ENCODE results near the gene MSH3.
"Not testable (repeated sequence)": the region's sequence is repeated elsewhere in the genome, so short reads cannot be mapped to it uniquely, and the experiment has no call there.

The MSH3 gene

DNA sequence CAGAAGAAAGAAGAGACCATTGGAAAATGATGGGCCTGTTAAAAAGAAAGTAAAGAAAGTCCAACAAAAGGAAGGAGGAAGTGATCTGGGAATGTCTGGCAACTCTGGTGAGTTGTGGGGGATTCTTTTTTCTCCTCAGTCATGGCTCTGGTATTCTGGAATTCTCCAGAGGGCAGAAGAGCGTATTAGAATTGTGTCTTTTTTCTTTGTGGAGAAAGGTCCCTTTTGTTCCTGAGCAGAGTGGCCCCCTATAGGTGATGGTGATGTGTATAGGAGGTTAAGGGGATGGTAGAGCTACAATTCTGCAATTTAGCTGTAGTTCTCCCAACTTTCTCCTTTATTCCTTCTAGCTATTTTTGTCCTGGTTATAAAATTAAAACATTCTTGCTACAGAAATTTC is 2.0 kb downstream of the MSH3 start:
- DNase-seq (ENCODE audit: low spot score): no peak

DNA sequence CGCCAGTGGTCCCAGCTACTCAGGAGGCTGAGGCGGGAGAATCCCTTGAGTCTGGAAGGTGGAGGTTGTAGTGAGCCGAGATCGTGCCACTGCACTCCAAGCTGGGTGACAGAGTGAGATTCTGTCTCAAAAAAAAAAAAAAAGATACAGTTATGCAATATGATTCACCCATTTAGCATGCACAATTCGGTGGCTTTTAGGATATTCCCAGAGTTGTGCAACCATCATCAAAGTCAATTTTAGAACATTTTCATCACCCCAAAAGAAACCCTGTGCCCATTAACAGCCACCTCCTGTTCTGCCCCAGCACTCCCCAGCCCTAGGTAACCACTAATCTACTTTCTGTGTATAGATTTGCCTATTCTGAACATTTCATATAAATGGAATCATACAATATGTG is 4.7 kb downstream of the MSH3 start:
- DNase-seq (ENCODE audit: low spot score): no peak

DNA sequence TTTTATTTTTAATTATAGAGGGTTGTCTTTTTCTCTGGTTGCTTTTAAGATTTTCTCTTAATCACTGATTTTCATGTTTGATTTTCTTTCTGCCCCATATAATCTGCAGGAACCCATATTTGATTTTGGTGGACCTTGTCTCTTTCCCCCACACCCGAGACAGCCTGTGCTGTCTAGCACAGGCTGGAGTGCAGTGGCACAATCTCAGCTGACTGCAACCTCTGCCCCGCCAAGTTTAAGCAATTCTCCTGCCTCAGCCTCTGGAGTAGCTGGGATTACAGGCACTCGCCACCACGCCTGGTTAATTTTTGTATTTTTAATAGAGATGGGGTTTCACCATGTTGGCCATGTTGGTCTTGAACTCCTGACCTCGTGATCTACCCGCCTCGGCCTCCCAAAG is 6.2 kb downstream of the MSH3 start:
- DNase-seq (ENCODE audit: low spot score): not testable (repeated sequence)

DNA sequence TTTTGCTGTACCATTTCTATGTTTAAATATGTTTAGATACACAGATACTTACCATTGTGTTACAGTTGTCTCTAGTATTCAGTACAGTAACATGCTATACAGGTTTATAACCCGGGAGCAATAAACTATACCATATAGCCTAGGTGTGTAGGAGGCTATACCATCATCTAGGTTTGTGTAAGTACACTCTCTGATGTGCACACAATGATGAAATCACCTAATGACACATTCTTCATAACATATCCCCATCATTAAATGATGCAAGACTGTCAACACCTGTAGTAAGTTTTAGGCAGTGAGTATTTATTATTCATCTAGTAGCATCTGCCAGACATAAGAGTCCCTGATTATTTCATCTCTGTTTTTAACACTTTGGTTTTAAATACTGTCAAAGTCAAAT is 7.7 kb downstream of the MSH3 start:
- no peak for DNase-seq (ENCODE audit: low spot score)

GRCh38 chr5:80665057-80665456 is 10.6 kb downstream of the MSH3 start:
- no peak for DNase-seq (ENCODE audit: low spot score)

GRCh38 chr5:80667384-80667783 is 12.9 kb downstream of the MSH3 start:
- DNase-seq (ENCODE audit: low spot score): no peak

DNA sequence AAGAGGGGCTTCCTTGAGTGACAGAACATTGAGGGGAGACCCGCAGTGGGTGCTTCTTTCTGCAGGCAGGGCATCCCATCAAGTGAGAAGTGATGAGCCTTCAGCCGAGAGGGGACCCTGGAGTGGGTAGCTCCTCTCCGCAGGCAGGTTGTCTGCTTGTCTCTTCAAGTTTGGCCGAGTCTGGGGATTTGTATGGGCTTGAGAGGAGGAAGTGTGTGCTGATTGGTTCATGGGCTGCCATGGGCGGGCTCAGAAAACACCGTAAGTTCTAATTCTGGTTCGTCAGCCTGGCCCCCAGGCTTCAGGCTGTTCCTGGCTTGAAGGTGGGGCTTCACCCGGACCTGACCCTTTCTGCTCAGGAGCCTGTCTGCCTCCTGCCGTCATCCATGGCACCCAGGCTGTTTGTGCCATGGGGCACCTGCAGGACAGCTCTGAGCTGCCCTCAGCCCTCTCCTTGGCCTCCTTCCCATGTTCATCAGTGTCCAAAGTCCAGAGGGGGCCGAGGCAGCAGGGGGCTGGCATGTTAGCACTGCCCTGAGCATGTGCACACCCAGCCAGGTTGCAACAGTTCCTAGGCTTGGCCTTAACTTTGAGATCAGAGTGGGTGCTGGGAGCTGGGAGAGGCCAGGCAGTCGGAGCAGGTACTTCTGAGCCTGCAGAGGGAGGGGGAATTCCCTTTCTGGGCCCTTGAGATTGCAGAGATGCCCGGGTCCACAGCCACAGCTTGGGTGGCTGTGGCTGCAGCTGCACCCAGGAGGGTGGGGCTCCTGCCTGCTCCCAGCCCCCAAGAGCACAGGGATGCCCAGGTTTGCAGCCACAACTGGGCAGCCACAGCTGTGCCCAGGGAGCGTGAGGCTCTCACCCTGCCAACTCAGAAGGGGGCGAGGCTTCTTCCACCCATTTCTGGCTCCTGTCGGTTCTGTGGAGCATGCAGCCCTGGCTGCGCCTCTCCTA is 13.8 kb downstream of the MSH3 start:
- DNase-seq (ENCODE audit: low spot score): no peak

DNA sequence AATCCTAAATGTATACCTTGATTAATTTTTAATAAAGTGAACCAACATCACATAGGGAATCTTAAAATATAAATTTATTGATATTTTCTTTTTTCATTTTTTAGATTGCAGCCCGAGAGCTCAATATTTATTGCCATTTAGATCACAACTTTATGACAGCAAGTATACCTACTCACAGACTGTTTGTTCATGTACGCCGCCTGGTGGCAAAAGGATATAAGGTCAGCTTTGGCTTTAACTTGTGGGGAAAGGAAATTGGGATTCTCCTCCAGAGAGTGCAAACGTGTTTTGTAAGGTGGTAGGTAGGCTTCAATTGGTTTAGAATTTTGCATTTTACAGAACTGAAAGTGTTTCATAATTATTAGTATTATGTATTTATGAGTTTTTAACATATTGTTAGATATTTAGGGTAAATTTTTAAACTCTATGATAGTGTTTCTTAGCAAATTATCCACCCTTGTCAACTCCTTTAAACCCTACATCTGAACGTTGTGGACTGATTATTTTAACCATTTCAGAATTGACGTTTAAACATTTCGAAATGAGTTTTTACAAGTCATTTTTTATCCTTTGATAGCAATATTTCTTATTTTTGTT is 17.8 kb downstream of the MSH3 start:
- peak; percentile 61 for DNase-seq (ENCODE audit: low spot score)

DNA sequence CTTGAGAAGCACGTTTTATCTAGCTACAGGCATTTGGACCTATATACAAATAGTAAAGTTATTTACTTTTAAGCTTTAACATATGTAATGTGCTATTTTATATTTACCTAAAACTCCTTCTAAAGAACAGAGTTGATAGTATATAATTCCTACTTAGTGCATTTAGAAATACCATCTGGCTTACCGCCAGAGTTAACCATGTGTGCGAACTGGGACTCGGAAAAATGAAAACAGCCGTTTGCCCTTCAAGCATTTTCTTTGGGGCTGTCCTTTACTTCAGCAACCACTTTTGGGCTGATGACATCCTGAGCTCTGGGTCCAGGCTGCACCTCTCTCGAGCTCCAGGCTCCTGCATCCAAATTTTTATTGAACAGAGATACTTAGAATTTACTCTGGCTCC is 22.3 kb downstream of the MSH3 start:
- DNase-seq (ENCODE audit: low spot score): no peak

- no peak for DNase-seq (ENCODE audit: low spot score)
These were observed 32.3 kb downstream of the MSH3 start for GRCh38 chr5:80686757-80687156.

GRCh38 chr5:80688648-80689420 is 34.4 kb downstream of the MSH3 start:
- DNase-seq (ENCODE audit: low spot score): no peak

- no peak for DNase-seq (ENCODE audit: low spot score)
These were observed 35.2 kb downstream of the MSH3 start for GRCh38 chr5:80689627-80690026.

DNA sequence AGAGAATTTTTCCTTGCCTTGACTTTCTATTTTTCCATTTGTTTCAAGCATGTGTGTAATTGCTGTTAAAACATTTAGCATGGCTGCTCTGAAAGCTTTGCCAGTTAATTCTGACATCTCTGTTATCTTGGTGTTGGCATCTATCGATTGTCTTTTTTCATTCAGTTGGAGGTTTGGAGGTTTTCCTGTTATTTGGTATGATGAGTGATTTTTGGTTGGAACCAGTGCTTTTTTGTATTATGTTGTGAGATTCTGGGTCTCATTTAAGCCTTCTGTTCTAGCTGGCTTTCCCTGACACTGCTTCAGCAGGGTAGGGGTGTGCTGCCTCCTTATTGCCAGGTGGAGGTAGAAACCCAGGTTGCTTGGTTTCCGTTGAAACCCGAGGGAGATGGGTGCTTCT is 41.2 kb downstream of the MSH3 start:
- no peak for DNase-seq (ENCODE audit: low spot score)

DNA sequence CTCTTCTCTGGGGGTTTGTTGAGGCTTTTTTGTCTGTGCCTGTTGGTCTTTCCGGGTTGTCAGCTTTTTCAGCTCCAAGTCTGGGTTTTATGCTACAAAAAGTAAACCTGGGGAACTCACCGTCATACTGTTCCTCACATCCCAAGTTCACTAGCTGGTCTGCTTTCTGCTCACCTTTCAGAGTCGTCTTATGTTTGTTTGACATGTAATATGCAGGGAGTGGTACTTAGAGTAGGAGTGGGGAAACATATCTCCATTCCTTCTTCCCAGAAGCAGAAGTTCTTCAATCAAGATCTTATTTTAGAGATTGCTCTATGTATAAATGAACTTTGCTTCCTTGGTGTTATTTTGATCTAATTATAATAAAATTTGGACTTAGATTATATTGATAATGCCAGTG is 42.0 kb downstream of the MSH3 start:
- DNase-seq (ENCODE audit: low spot score): no peak

DNA sequence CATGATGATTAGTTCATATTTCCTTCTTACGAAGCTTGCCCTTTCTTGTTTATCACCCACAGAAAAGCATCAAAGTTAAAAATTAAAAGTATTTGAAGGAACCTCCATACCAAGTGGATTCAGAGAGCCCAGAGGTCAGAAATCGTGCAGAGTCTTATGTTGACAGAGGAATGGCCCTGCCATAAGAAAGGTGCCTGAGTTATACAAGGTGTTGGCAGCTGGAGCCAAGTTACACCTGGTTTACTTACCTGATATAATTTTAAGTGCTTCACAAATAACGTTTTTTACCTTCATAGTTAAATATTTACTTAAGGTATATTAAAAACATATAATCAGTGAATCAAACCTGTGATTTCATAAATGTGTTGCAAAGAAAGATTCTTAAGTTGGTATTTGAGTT is 42.6 kb downstream of the MSH3 start:
- no peak for DNase-seq (ENCODE audit: low spot score)

- no peak for DNase-seq (ENCODE audit: low spot score)
These were observed 43.9 kb downstream of the MSH3 start for GRCh38 chr5:80698369-80698768.

- no peak for DNase-seq (ENCODE audit: low spot score)
These were observed 47.1 kb downstream of the MSH3 start for GRCh38 chr5:80701597-80701996.

DNA sequence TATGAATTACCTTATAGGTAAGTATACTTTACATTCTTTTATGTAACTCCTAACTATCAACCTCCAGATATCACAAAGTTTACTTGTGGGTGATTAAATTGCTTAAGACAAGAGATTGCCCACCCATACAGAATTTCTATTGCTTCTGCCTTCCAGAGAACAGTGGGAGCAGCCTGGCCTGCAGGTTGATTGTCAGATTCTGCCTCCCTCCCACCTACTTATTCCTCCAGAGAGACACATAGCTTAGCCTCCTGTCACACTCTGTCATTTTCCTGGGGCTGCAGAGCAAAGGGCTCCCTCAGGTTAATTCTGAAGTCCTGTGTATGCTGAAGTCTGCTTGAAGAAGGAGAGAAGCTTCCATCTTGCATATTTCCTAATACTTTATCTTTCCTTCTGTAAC is 48.8 kb downstream of the MSH3 start:
- DNase-seq (ENCODE audit: low spot score): no peak

GRCh38 chr5:80703747-80704146 is 49.3 kb downstream of the MSH3 start:
- DNase-seq (ENCODE audit: low spot score): no peak

- DNase-seq (ENCODE audit: low spot score): no peak
These were observed 49.8 kb downstream of the MSH3 start for GRCh38 chr5:80704221-80704620.

GRCh38 chr5:80705216-80705769 is 50.8 kb downstream of the MSH3 start:
- no peak for DNase-seq (ENCODE audit: low spot score)

- no peak for DNase-seq (ENCODE audit: low spot score)
These were observed 51.3 kb downstream of the MSH3 start for GRCh38 chr5:80705801-80706200.
